Effector memory CD4-positive, alpha-beta T cell (primary cell): ENCODE data around the gene LAMA4.

Experiments used
- DNase-seq, 3 donors: peaks; one replicate each; pipeline ENCODE4 v3.0.0-alpha.2; 2020
- H3K27ac ChIP-seq: 2 replicates; pipeline ENCODE4 v1.7.0; 2013; ENCODE audit warnings: mild to moderate bottlenecking, low read length, moderate library complexity; ENCODE audit not compliant: insufficient read depth, poor library complexity, severe bottlenecking
- H3K27me3 ChIP-seq: replicated peaks from 2 replicates; pipeline ENCODE4 v1.7.0; 2013; ENCODE audit warnings: mild to moderate bottlenecking, low read length; ENCODE audit not compliant: insufficient read depth, control insufficient read depth, poor library complexity, severe bottlenecking
- H3K36me3 ChIP-seq: 2 replicates; pipeline ENCODE4 v1.7.0; 2013; ENCODE audit warnings: mild to moderate bottlenecking, low read length, moderate library complexity; ENCODE audit not compliant: control insufficient read depth, insufficient read depth
- H3K4me1 ChIP-seq: 2 replicates; pipeline ENCODE4 v1.7.0; 2013; ENCODE audit warnings: low read length, mild to moderate bottlenecking; ENCODE audit not compliant: control insufficient read depth, insufficient read depth, poor library complexity, severe bottlenecking
- H3K4me3 ChIP-seq: 2 replicates; pipeline ENCODE4 v1.7.0; 2013; ENCODE audit warnings: low read length, low read depth, mild to moderate bottlenecking; ENCODE audit not compliant: insufficient read depth, poor library complexity, severe bottlenecking
- H3K9me3 ChIP-seq: 2 replicates; pipeline ENCODE4 v1.7.0; 2013; ENCODE audit warnings: mild to moderate bottlenecking, low read length, moderate library complexity; ENCODE audit not compliant: control insufficient read depth

The LAMA4 gene

DNA sequence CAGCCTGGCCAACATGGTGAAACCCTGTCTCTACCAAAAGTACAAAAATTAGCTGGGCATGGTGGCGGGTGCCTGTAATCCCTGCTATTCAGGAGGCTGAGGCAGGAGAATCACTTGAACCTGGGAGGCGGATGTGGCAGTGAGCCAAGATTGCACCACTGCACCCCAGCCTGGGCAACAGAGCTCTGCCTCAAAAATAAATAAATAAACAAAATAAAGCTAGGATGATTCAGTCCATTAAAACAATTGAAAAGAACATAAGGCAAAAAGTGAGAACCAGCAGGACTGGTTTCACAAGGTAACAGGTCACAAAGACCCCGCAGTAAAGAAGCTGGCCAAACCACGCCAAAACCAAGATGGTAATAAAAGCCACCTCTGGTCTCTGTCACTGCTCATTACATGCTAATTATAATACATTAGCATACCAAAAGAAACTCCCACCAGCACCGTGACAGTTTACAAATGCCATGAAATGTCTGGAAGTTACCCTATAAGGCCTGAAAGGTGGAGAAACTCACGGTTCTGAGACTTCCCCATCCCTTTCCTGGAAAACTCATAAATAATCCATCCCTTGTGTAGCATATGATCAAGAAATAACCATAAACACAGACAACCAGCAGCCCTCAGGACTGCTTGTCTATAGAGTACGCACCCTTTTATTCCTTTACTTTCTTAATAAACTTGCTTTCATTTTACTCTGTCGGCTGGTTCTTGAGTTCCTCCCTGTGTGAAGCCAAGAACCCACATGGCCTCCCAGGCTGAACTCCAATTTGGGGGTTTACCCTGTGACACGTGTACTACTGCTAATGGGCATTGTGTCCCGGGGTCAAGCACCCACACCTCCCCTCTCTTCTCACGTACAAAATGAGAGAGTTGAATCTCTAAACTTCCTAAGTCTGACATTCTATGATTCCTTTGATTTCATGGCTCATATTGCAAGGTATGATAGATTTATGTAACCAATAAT, 10.2 kb downstream of the LAMA4 start:
- DNase-seq, result no peak
- Histone ChIP-seq H3K4me3 (no peak overlapping the region), H3K27me3 (no peaks in the 10 kb centered on the region), H3K9me3 (no peaks in the 10 kb centered on the region), H3K4me1 (no peaks in the 10 kb centered on the region), H3K27ac (no peak overlapping the region), H3K36me3 (no peaks in the 10 kb centered on the region)

DNA sequence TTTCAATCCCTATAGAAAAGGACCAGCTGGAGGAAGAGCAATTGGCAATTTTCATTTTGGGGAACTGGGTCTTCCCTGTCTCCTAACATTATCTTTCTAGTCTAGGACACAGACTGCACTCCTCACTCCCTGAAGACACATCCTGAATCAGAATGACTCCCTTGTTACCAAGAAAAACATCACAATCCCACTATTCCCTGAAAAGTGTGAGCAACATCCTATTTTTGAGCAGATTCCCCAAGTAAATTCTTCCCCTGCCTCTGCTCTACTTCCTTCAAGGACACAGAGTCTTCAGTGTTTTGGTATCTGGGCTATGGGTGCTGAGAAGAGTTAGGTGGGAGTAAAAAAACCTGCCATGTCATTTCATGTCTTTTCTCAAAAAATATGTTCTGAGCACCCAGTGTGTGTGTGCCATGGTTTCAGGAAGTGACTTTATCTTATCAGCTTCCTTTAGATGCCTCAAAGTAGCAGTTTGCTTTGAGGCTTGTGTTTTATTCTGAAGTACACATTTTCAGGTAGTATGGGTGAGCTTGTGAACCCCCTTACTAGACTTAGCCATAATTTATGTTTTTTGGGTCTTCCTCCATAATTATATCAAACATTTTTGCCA, 12.4 kb downstream of the LAMA4 start:
- no peaks in the 10 kb centered on the region for H3K36me3 ChIP-seq
- H3K9me3 ChIP-seq, result no peaks in the 10 kb centered on the region
- H3K27me3 ChIP-seq, result no peaks in the 10 kb centered on the region
- H3K4me1 ChIP-seq, result no peaks in the 10 kb centered on the region
- H3K27ac ChIP-seq, result no peak overlapping the region
- H3K4me3 ChIP-seq, result no peak overlapping the region
- no peak for DNase-seq

DNA sequence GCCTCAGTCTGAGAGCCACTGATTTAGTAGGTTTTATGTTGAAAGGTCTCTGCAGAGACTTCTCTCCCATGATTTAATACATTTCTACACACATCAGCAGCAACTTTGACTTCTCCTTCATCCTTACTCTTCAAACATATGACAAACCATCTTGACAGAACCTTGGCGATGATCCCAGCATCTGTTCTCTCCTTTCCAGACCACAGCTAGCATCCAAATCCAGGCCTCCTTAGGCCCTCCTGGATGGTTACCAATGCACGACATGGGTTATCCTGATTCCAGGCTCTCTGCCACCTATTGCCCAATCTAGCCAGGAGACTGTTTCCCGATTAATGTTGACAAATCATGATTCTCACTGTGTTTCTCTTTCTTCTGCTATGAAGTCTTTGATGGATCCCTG, 16.8 kb downstream of the LAMA4 start:
- no peaks in the 10 kb centered on the region for H3K36me3 ChIP-seq
- no peak overlapping the region for H3K27ac ChIP-seq
- H3K4me1 ChIP-seq, result no peaks in the 10 kb centered on the region
- peaks cover 5% of the 10 kb centered on the region for H3K27me3 ChIP-seq
- no peaks in the 10 kb centered on the region for H3K9me3 ChIP-seq
- DNase-seq, result no peak
- H3K4me3 ChIP-seq, result no peak overlapping the region

DNA sequence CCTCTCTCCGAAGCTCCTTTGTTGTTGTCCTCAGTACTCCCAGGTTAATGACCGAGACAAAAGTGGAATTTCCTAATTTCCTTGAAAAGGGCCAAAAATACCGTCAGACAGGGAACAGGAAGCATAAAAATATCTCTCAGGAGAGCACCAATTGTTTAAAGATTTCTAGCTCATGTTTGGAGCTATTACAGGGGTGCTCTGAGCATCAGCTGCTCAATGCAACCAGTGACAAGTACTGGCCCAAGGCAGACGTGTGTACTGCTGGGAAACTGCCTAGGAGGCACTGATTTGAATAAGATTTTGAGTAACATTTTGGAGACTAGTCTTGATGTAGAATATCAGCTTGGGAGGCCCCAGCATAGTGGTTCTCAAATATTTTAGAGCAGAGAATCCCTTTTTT, 17.3 kb downstream of the LAMA4 start:
- Histone ChIP-seq H3K4me1 (no peaks in the 10 kb centered on the region), H3K27me3 (peaks cover 5% of the 10 kb centered on the region), H3K27ac (no peak overlapping the region), H3K9me3 (no peaks in the 10 kb centered on the region), H3K4me3 (no peak overlapping the region), H3K36me3 (no peaks in the 10 kb centered on the region)
- no peak for DNase-seq

DNA sequence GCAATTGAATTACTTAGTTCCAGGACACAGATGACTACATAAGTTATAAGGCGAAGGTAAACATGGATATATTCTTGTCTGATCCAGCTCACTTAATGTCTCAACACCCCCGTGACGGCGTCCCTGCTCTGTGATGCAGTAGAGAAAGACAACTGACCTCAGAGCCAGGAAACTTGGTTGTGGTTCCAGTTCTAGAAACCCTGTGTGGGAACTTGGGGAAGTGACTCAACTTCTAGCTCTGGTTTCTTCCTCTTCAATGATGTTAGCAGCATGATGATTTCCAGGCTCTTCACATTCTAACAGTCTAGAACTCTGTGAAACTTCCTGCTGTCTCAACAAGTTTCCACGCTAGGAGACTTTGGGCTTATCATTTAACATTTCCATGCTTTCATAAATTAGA, 18.4 kb downstream of the LAMA4 start:
- no peaks in the 10 kb centered on the region for H3K4me1 ChIP-seq
- H3K4me3 ChIP-seq, result no peak overlapping the region
- H3K9me3 ChIP-seq, result no peaks in the 10 kb centered on the region
- no peaks in the 10 kb centered on the region for H3K36me3 ChIP-seq
- H3K27ac ChIP-seq, result no peak overlapping the region
- DNase-seq, result no peak
- H3K27me3 ChIP-seq, result peaks cover 5% of the 10 kb centered on the region

DNA sequence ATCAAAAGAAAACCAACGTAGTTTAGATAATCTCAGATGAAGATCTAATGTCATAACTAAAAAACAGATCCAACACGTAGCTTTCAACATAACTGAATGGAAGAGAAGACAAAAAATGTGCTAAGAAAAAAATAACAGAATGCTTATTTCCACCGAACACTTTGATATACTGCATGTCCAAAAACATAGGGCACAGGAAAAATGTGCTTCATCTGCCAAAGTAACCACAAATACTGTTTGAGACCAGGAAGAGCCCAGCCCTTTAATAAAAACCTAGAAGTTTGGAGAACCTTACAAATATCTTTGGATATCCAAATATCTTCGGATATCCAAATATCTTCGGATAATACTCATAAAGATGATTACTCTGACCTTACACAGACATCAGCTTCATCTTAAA, 19.8 kb downstream of the LAMA4 start:
- no peak for DNase-seq
- no peak overlapping the region for H3K4me3 ChIP-seq
- no peaks in the 10 kb centered on the region for H3K9me3 ChIP-seq
- H3K27ac ChIP-seq, result no peak overlapping the region
- no peaks in the 10 kb centered on the region for H3K4me1 ChIP-seq
- peaks cover 5% of the 10 kb centered on the region for H3K27me3 ChIP-seq
- no peaks in the 10 kb centered on the region for H3K36me3 ChIP-seq

DNA sequence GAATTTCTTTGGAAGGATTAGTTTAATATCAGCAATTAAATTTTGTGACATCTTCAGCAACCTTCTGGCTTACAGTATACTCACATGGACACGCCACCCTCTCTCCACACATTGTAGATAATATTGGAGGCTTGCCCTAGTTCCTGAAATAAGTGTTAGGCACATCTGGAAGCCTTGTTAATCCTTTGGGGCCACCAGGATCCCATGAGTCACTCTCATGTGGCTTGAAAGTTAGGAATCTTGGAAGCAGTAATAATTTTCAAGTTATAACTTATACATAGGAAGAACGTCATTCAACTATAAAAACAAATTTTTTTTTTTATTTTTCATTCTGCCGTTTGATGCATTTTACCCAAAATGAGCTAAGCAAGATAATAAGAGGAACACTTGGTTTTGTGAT, 20.5 kb downstream of the LAMA4 start:
- Histone ChIP-seq H3K4me3 (no peak overlapping the region), H3K36me3 (no peaks in the 10 kb centered on the region), H3K27me3 (peaks cover 5% of the 10 kb centered on the region), H3K27ac (no peak overlapping the region), H3K4me1 (no peaks in the 10 kb centered on the region), H3K9me3 (no peaks in the 10 kb centered on the region)
- DNase-seq, result no peak

DNA sequence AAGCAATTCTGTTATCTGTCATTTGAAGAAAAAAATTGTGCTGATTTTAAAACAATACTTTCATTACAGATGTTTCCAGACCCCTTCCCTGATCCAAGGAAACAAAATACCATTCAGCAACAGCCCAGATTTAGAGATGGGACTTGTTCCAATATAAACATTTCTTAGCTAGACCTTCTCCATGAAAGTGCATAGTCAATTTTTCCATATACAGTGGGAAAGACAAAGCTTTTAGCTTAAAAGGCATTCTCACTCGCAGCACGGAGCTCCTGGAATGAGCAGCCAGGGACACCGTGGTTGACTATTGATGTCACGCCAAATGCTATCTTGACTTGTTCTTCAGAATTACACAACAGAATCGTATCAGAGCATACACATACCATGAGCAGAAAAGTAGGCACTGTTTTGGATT, 21.5 kb downstream of the LAMA4 start:
- Histone ChIP-seq H3K27me3 (peaks cover 5% of the 10 kb centered on the region), H3K4me3 (no peak overlapping the region), H3K27ac (no peak overlapping the region), H3K4me1 (no peaks in the 10 kb centered on the region), H3K36me3 (no peaks in the 10 kb centered on the region), H3K9me3 (no peaks in the 10 kb centered on the region)
- DNase-seq, result no peak

DNA sequence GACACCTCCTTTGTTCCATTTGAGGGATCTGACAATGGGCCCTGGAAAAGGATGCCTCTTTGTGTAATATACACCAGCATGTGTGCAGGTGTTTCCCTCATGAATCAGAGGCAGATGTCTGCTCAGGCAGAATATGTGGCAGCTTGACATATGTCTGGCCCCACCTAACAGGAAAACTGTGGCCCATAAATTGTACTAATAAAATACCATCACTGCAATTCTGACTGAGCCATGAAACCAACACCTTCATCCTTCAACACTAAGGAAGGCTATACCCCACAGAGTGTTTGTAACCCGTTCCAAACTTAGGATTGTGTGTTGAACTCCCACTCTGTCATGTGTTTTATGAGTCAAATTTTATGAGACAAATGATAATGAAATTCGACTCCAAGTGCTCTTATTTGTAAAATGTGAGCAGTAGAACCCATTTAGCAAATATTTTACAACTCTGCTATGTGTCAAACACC, 22.7 kb downstream of the LAMA4 start:
- no peak overlapping the region for H3K27ac ChIP-seq
- no peaks in the 10 kb centered on the region for H3K9me3 ChIP-seq
- H3K36me3 ChIP-seq, result no peaks in the 10 kb centered on the region
- H3K27me3 ChIP-seq, result peaks cover 5% of the 10 kb centered on the region
- no peak overlapping the region for H3K4me3 ChIP-seq
- no peak for DNase-seq
- no peaks in the 10 kb centered on the region for H3K4me1 ChIP-seq

DNA sequence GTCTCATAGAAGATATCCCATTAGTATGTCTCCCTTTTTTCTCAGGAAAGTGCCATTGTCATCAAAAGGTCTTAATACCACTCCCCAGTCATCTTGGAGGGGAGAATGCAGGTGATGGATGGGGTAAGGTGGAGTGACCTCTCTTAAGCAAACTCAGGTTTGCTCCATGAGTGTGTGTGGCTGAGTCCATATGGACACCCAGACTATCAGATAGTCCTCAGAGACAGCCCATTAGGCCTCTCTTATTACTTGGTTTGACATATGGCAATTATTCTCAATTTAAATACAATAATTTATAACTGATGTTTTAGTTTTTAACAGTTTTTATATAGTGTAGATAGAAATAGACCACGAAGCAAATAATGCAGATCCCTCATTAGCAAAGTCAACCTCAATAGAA, 23.2 kb downstream of the LAMA4 start:
- Histone ChIP-seq H3K27ac (no peak overlapping the region), H3K36me3 (no peaks in the 10 kb centered on the region), H3K27me3 (peaks cover 5% of the 10 kb centered on the region), H3K4me3 (no peak overlapping the region), H3K9me3 (no peaks in the 10 kb centered on the region), H3K4me1 (no peaks in the 10 kb centered on the region)
- DNase-seq, result no peak
